Fibroblast of skin of right quadriceps (primary cell): ENCODE data around the gene FAM81B.

ENCODE experiments used
- DNase-seq: peaks from one replicate; pipeline ENCODE4 v3.0.0-alpha.2; 2013

The FAM81B gene

GRCh38 chr5:95403996-95404395 lies 12.8 kb downstream of the FAM81B start:
- DNase-seq = no peak

- DNase-seq = peak; percentile 66
Observed at GRCh38 chr5:95406426-95407090, 15.4 kb downstream of the FAM81B start.

GRCh38 chr5:95410279-95410678 lies 19.1 kb downstream of the FAM81B start:
- no peak for DNase-seq

- no peak for DNase-seq
Observed at GRCh38 chr5:95411474-95411873, 20.3 kb downstream of the FAM81B start.

- DNase-seq = no peak
Observed at GRCh38 chr5:95414451-95414850, 23.3 kb downstream of the FAM81B start.

GRCh38 chr5:95417971-95418370 lies 26.8 kb downstream of the FAM81B start:
- DNase-seq = peak; percentile 9

GRCh38 chr5:95422838-95423237 lies 31.7 kb downstream of the FAM81B start:
- DNase-seq = peak; percentile 49

- no peak for DNase-seq
Observed at GRCh38 chr5:95424016-95424415, 32.9 kb downstream of the FAM81B start.

GRCh38 chr5:95424526-95424925 lies 33.4 kb downstream of the FAM81B start:
- DNase-seq = no peak

GRCh38 chr5:95426227-95426626 lies 35.1 kb downstream of the FAM81B start:
- DNase-seq = no peak

- no peak for DNase-seq
Observed at GRCh38 chr5:95432779-95433178, 41.6 kb downstream of the FAM81B start.

GRCh38 chr5:95439801-95440493 lies 48.8 kb downstream of the FAM81B start:
- DNase-seq = no peak

GRCh38 chr5:95440825-95441224 lies 49.7 kb downstream of the FAM81B start:
- no peak for DNase-seq

GRCh38 chr5:95441636-95442035 lies 50.5 kb downstream of the FAM81B start:
- DNase-seq = no peak

GRCh38 chr5:95445442-95445841 lies 54.3 kb downstream of the FAM81B start:
- no peak for DNase-seq

GRCh38 chr5:95445995-95446394 lies 54.8 kb downstream of the FAM81B start:
- DNase-seq = peak; percentile 76

- DNase-seq = peak; percentile 11
Observed at GRCh38 chr5:95446560-95447221, 55.5 kb downstream of the FAM81B start.

GRCh38 chr5:95447961-95448360 lies 56.8 kb downstream of the FAM81B start:
- DNase-seq = no peak

- no peak for DNase-seq
Observed at GRCh38 chr5:95448789-95449188, 57.6 kb downstream of the FAM81B start.

- no peak for DNase-seq
Observed at GRCh38 chr5:95449460-95449859, 58.3 kb downstream of the FAM81B start.

GRCh38 chr5:95454536-95454935 lies 63.4 kb downstream of the FAM81B start:
- DNase-seq = no peak

GRCh38 chr5:95460665-95461064 lies 69.5 kb downstream of the FAM81B start:
- DNase-seq = no peak

GRCh38 chr5:95471487-95471886 lies 80.3 kb downstream of the FAM81B start:
- no peak for DNase-seq

- DNase-seq = peak; percentile 51
Observed at GRCh38 chr5:95471942-95472341, 80.8 kb downstream of the FAM81B start.
